IPS-NIHi7 (cell line): Measurements from ENCODE around the gene SPACA7.
"Not testable (repeated sequence)": the region's sequence is repeated elsewhere in the genome, so short reads cannot be mapped to it uniquely, and the experiment has no call there.

Experiments
- DNase-seq: peaks from one replicate; pipeline ENCODE4 v3.0.0; 2012; ENCODE audit warnings: mixed read lengths; ENCODE audit errors: extremely low spot score

Gene SPACA7

DNA sequence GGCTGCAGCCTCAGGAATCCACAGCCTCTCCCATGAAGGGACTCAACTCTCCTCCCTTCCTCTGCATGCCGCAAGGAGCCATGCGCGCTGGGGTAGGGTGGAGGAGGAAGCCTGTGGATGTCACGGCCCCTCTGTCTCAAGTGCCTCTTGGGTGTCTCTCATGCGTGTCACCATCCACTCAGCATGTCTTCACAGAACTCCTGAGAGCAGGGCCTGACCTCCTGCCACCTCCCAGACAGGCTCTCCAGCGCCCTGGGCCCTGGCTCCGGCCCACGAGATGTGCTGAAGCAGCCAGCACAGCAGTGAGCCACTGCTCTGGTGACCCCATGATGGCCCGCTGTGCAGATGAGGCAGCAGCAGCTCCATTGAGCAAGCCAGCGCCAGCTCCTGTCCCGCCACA, 25.9 kb upstream of the SPACA7 start:
- DNase-seq, result no peak

GRCh38 chr13:112351825-112352224, 24.3 kb upstream of the SPACA7 start:
- DNase-seq, result no peak

DNA sequence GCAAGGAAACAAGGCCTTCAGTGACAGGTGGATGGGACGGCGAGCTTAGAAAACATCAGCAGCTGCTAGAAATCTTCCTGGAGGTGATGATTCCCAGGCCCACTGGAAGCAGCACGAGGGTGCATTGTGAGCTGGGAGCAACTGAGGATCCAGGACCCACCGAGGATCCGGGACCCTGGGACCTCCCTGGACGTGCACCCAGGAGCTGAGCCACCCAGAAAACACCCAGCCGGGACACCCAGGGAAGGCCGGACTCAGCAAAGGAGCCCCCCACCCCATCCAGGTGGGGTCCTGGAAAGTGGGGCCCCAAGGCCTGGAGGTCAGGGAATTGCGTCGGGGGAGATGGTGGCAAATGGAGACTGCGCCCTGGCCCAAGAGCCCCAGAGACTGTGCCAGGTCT, 22.3 kb upstream of the SPACA7 start:
- DNase-seq, result no peak

DNA sequence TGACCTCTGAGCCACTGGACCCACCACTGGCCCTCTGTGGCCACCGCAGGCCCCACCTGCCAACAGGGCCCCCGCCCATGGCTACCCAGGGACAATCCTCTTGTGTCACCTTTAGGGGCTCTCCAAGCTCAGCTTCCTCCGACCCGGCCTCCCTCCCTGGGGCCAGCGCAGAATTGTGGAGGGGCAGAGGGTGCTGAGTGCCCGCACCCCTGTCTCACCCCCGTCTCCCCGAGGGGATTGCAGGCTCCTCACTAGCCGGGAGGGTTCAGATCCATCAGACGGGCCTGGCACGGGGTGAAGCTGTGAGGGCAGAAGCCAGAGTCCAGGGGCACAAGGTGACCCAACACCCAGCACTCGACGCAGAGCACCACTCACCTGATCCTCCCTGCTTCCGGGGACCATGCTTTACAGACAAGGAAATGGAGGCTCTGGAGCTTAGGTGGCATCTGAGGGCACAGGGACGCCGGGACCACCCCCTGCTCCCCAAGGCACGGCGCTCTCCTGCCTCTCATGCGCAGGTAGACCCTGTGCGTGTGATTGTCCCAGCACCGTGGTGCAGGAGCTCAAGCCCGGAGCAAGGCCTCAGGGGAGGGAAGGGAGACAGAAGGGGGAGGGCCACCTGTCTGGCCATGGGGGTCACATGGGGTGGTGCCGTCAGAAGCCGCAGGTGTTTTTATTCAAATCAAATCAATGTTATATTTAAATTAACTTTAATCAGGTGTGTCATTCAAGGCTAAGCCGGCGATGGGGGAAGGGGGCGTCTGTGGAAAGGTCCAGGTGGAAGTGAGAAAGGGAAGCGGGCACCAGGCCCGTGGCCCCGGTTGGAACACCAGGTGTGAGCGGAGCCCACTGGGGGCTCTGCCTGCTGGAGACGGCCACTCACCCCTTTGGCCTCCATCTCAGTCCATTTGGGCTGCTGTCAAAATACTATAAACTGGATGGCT, 21.6 kb upstream of the SPACA7 start:
- DNase-seq, result no peak

GRCh38 chr13:112355274-112355838, 20.8 kb upstream of the SPACA7 start:
- no peak for DNase-seq

DNA sequence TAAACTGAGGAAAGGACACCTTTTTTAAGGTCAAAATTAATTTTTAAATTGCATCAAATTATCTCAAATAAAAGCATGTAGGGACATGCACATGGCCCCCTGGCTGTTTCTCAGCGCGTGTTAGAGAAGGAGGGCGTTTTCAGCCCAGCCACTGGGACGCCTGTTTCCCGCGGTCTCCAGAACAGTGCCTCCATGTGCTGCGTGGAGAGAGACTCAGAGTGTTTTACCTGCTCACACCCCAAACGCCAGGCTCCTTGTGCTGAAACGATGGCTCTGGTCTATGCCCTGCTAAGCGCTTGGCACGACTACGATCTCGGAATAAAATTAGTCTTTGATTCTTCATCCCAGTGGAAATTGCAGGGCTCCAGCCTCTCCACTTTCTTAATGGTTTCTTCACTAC, 20.0 kb upstream of the SPACA7 start:
- no peak for DNase-seq

DNA sequence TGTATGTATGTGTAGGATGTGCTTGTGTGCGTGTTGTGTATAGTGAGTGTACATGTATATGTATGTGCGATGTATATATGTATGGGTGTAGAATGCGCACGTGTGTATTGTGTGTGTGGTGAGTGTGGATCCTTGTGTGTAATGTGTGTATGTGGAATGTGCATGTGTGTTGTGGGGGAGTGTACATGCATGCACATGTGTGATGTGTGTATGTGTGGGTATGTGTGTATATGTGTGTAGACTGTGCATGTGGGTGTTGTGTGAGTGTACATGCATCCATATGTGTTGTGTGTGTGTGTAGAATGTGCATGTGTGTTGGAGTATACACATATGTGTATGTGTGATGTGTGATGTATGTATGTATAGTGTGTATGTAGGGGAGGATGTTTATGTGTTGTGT, 18.0 kb upstream of the SPACA7 start:
- no peak for DNase-seq

DNA sequence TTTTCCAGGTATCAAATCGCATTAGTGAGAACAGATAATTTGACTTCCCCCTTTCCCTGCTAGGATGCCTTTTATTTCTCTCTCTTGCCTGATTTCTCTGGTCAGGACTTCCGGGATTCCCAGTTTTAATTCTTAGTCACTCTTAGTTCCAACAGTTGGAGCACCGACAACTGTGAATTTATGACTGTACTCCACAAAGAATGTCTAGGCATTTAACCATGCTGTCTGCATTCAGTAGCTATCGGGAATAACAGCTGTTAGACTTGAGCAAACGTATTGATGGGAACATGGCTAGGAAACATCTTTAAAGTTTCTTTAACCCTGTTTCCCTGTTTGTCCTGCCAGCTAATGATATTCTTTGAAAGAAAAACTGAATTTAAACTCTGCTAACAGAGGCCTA, 14.1 kb upstream of the SPACA7 start:
- DNase-seq, result no peak

- DNase-seq, result no peak
Observed at GRCh38 chr13:112363867-112364528, 12.2 kb upstream of the SPACA7 start.

DNA sequence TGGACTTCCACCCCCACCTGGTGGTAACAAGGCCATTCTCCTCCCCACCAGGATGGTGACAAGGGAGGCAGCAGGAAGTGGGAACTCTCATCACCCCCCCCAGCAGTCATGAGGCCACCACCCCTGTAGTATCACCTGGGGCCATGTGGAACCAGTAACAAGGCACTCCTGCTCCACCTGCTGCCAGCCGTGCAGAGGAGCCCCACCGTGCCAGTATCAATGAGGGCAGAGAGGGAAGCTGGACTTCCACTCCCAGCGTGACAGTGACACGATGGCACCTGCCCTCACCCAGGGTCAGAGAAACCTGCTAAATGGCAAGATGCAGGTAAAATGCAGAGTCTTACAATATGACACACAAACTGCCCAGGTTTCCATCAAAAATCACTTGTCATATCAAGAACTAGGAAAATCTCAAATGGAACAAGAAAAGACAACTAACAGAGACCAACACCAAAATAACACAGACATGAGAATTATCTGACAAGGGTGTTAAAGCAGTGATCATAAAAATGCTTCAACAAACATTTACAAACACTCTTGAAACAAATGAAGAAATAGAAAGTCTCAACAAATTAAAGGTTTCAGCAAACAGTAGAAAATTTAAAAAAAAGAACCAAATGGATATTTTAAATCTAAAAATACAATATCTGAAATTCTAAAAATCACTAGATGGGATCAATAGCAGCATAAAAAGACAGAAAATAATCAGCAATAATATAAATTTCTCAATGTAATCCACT, 9.1 kb upstream of the SPACA7 start:
- no peak for DNase-seq

DNA sequence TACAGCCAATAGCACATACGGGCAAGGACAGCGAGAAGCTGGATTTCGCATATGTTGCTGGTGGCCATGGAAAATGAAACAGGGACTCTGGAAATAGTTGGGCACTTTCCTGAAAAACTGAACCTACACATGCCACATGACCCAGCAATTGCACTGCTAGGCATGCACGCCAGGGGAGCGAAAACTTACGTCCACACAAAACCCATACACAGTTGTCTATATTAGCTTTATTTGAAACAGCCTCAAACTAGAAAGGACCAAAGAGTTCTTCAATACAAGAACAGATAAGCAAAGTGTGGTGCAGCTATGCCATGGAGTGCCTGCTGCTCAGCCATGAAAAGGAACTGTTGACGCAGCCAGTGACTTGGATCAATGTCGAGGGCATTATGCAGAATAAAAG, 7.3 kb upstream of the SPACA7 start:
- DNase-seq, result no peak

- no peak for DNase-seq
Observed at GRCh38 chr13:112370311-112370710, 5.8 kb upstream of the SPACA7 start.

GRCh38 chr13:112374271-112374670, 1.9 kb upstream of the SPACA7 start:
- no peak for DNase-seq

- DNase-seq, result no peak
Observed at GRCh38 chr13:112391746-112392145, 15.6 kb downstream of the SPACA7 start.

GRCh38 chr13:112392719-112393118, 16.6 kb downstream of the SPACA7 start:
- peak; percentile 22 for DNase-seq

DNA sequence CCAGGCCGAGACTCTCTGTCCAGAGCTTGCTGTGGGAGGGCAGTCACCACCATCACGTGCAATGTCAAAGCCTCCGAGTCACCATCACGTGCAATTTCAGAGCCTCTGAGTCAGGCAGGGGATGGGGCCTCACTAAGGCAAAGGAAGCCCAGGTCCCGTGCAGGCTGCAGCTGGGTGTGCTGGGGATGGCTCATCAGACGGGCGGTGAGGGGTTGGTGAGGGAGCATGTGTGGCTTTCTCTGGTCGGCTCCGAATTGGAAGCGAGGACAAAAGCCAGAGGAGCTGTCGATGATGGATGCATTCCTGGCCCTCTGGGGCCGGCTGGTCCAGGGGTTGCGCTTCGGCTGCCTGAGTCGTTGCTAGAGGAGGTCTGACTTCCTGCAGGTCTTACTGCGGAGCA, 18.9 kb downstream of the SPACA7 start:
- DNase-seq, result not testable (repeated sequence)

- not testable (repeated sequence) for DNase-seq
Observed at GRCh38 chr13:112395941-112396340, 19.8 kb downstream of the SPACA7 start.

- DNase-seq, result no peak
Observed at GRCh38 chr13:112397108-112397507, 21.0 kb downstream of the SPACA7 start.

GRCh38 chr13:112398347-112398746, 22.2 kb downstream of the SPACA7 start:
- DNase-seq, result not testable (repeated sequence)

DNA sequence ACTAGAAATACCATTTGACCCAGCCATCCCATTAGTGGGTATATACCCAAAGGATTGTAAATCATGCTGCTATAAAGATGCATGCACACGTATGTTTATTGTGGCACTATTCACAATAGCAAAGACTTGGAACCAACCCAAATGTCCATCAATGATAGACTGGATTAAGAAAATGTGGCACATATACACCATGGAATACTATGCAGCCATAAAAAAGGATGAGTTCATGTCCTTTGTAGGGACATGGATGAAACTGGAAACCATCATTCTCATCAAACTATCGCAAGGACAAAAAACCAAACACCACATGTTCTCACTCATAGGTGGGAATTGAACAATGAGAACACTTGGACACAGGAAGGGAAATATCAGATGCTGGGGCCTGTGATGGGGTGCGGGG, 33.7 kb downstream of the SPACA7 start:
- not testable (repeated sequence) for DNase-seq

- no peak for DNase-seq
Observed at GRCh38 chr13:112416647-112417046, 40.5 kb downstream of the SPACA7 start.

DNA sequence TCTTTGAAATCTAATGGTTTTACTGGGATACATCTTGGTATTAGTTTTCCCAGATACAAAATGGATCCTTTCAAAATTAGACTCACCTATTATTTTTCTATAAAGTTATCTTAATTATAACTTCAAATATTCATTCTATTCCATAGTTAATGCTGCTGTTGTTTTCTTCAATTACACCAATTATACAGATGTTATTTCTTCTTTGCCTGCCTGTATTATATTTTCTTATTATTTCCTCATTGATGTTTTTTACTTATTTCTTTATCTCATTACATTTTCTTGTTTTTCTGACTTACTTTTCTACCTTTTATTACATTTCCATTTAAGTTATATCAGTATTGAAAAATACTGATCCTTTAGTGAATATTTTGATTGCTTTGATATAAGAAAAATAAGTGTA, 40.9 kb downstream of the SPACA7 start:
- no peak for DNase-seq
